ENCODE measurements around the gene SHOC1. TPM values are rescaled to one million over a fixed set of nuclear protein-coding genes. Genes with fewer than 3 reads are reported as not detected.

The SHOC1 gene
- total RNA-seq: not detected
- long read RNA-seq: 0 reads

- DNase-seq (ENCODE audit: missing footprints) (no peak), ATAC-seq (no peak)
- intact Hi-C loops (cut with DNase I): no loop called here
Measured at GRCh38 chr9:111794835-111795556, at the start of gene SHOC1. SHOC1 (minus strand) TSS chr9:111794937; CDS start chr9:111791418, 3,519 bp downstream.

GRCh38 chr9:111843971-111844370, 49.2 kb upstream of the SHOC1 start:
- no peak for DNase-seq (ENCODE audit: missing footprints)
- intact Hi-C loops (cut with DNase I): no loop called here

GRCh38 chr9:111842313-111842712, 47.6 kb upstream of the SHOC1 start:
- no peak for ATAC-seq
- DNase-seq (ENCODE audit: missing footprints): no peak
- intact Hi-C loops (cut with DNase I): no loop called here

More at GRCh38 chr9:111843971-111844370, 49.2 kb upstream of the SHOC1 start:
- ATAC-seq: no peak

GRCh38 chr9:111840442-111840841, 45.7 kb upstream of the SHOC1 start:
- ATAC-seq (no peak), DNase-seq (ENCODE audit: missing footprints) (no peak)
- intact Hi-C loops (cut with DNase I): no loop called here

GRCh38 chr9:111839987-111840386, 45.2 kb upstream of the SHOC1 start:
- intact Hi-C loops (cut with DNase I): loop anchor here (10.0 kb wide), 1 partner anchor 225 kb away; no protein-coding TSS in a partner anchor
- no peak for DNase-seq (ENCODE audit: missing footprints)
- no peak for ATAC-seq

GRCh38 chr9:111839387-111839786, 44.6 kb upstream of the SHOC1 start:
- no peak for ATAC-seq
- DNase-seq (ENCODE audit: missing footprints): peak; percentile 70
- intact Hi-C loops (cut with DNase I): loop anchor here (10.0 kb wide), 1 partner anchor 225 kb away; no protein-coding TSS in a partner anchor

GRCh38 chr9:111838439-111838838, 43.7 kb upstream of the SHOC1 start:
- ATAC-seq (no peak), DNase-seq (ENCODE audit: missing footprints) (no peak)
- intact Hi-C loops (cut with DNase I): loop anchor here (10.0 kb wide), 1 partner anchor 226 kb away; no protein-coding TSS in a partner anchor

GRCh38 chr9:111836311-111836710, 41.6 kb upstream of the SHOC1 start:
- intact Hi-C loops (cut with DNase I): loop anchor here (10.0 kb wide), 1 partner anchor 228 kb away; no protein-coding TSS in a partner anchor
- ATAC-seq: no peak
- DNase-seq (ENCODE audit: missing footprints): no peak

- DNase-seq (ENCODE audit: missing footprints): no peak
- intact Hi-C loops (cut with DNase I): loop anchor here (10.0 kb wide), 1 partner anchor 231 kb away; no protein-coding TSS in a partner anchor
- ATAC-seq: no peak
Measured at GRCh38 chr9:111833941-111834340, 39.2 kb upstream of the SHOC1 start.

- ATAC-seq: no peak
- intact Hi-C loops (cut with DNase I): loop anchor here (10.0 kb wide), 1 partner anchor 232 kb away; no protein-coding TSS in a partner anchor
- no peak for DNase-seq (ENCODE audit: missing footprints)
Measured at GRCh38 chr9:111832449-111832848, 37.7 kb upstream of the SHOC1 start.

- no peak for DNase-seq (ENCODE audit: missing footprints)
- intact Hi-C loops (cut with DNase I): loop anchor here (10.0 kb wide), 1 partner anchor 233 kb away; no protein-coding TSS in a partner anchor
- no peak for ATAC-seq
Measured at GRCh38 chr9:111831371-111832108, 36.8 kb upstream of the SHOC1 start.

- DNase-seq (ENCODE audit: missing footprints) (no peak), ATAC-seq (no peak)
- intact Hi-C loops (cut with DNase I): no loop called here
Measured at GRCh38 chr9:111828193-111828592, 33.5 kb upstream of the SHOC1 start.

- DNase-seq (ENCODE audit: missing footprints) (no peak), ATAC-seq (no peak)
- intact Hi-C loops (cut with DNase I): no loop called here
Measured at GRCh38 chr9:111825468-111826145, 30.9 kb upstream of the SHOC1 start.

- no peak for ATAC-seq
- intact Hi-C loops (cut with DNase I): no loop called here
- no peak for DNase-seq (ENCODE audit: missing footprints)
Measured at GRCh38 chr9:111821006-111821528, 26.3 kb upstream of the SHOC1 start.

- intact Hi-C loops (cut with DNase I): no loop called here
- DNase-seq (ENCODE audit: missing footprints): no peak
- no peak for ATAC-seq
Measured at GRCh38 chr9:111819360-111819759, 24.6 kb upstream of the SHOC1 start.

GRCh38 chr9:111815285-111816070, 20.7 kb upstream of the SHOC1 start:
- DNase-seq (ENCODE audit: missing footprints): no peak
- intact Hi-C loops (cut with DNase I): no loop called here
- ATAC-seq: no peak

- ATAC-seq (no peak), DNase-seq (ENCODE audit: missing footprints) (no peak)
- intact Hi-C loops (cut with DNase I): no loop called here
Measured at GRCh38 chr9:111812337-111812736, 17.6 kb upstream of the SHOC1 start.

GRCh38 chr9:111810908-111811307, 16.2 kb upstream of the SHOC1 start:
- DNase-seq (ENCODE audit: missing footprints) (no peak), ATAC-seq (no peak)
- intact Hi-C loops (cut with DNase I): no loop called here

Measured in Right ventricle myocardium inferior (tissue), 1 donor.